Measurements from ENCODE around the gene PPP6R2. TPM values are rescaled to one million over a fixed set of nuclear protein-coding genes. Genes with fewer than 3 reads are reported as not detected.
A peak's percentile ranks its signal among the peaks of the same experiment; 100 is the strongest.

Gene PPP6R2
- total and polyA plus RNA-seq, 11 donors, result 29.6 to 68.1 (median 41.5) TPM

- peak overlapping the region in 3 of 12 donors; percentile 83 to 87 (median 85) for H3K27ac ChIP-seq
- peaks cover 0 to 18% (median 9%) of the 10 kb centered on the region in 9 donors for H3K27me3 ChIP-seq
- DNase-seq (no peak), ATAC-seq (no peak)
- H3K36me3 ChIP-seq, result no peaks in the 10 kb centered on the region
- peaks cover 0 to 42% (median 39%) of the 10 kb centered on the region in 12 donors for H3K4me1 ChIP-seq
- peak overlapping the region in 11 of 12 donors; percentile 41 to 93 (median 87) for H3K4me3 ChIP-seq
- H3K9me3 ChIP-seq, result no peaks in the 10 kb centered on the region
- intact Hi-C loops (cut with DNase I), result loop anchor here in 1 of 10 donors (2.0 kb wide), 1 partner anchor 31 kb away; the partner anchor contains the start of gene LMF2
- WGBS, 4 donors, result 89 to 96% (median 94%) methylated on average over 6 of the region's 6 CpGs
- no peak for TF ChIP-seq CTCF (IDR thresholded peaks at IDR 0.05)
- TF ChIP-seq POLR2A (IDR thresholded peaks at IDR 0.05), result no peak
Observed at GRCh38 chr22:50475652-50476002, 132.5 kb downstream of the PPP6R2 start.

- TF ChIP-seq CTCF (IDR thresholded peaks at IDR 0.05) (no peak), POLR2A (IDR thresholded peaks at IDR 0.05) (no peak)
- DNase-seq (no peak), ATAC-seq (no peak)
- intact Hi-C loops (cut with DNase I), result no loop called here
- Histone ChIP-seq H3K36me3 (no peaks in the 10 kb centered on the region), H3K4me3 (no peak overlapping the region), H3K27me3 (peaks cover 11 to 30% (median 20%) of the 10 kb centered on the region in 9 donors), H3K9me3 (no peaks in the 10 kb centered on the region), H3K4me1 (peaks cover 0 to 40% (median 29%) of the 10 kb centered on the region in 12 donors), H3K27ac (no peak overlapping the region)
- 71 to 85% (median 73%) methylated on average over 7 of the region's 7 CpGs for WGBS, 4 donors
Observed at GRCh38 chr22:50476868-50477267, 133.7 kb downstream of the PPP6R2 start.

- TF ChIP-seq CTCF (IDR thresholded peaks at IDR 0.05) (no peak), POLR2A (IDR thresholded peaks at IDR 0.05) (no peak)
- intact Hi-C loops (cut with DNase I), result no loop called here
- Histone ChIP-seq H3K4me3 (no peak overlapping the region), H3K9me3 (no peaks in the 10 kb centered on the region), H3K4me1 (peaks cover 0 to 36% (median 21%) of the 10 kb centered on the region in 12 donors), H3K27me3 (peaks cover 21 to 41% (median 30%) of the 10 kb centered on the region in 9 donors), H3K27ac (no peak overlapping the region), H3K36me3 (no peaks in the 10 kb centered on the region)
- no peak for ATAC-seq
- no peak for DNase-seq
- 84 to 93% (median 90%) methylated on average over 12 of the region's 12 CpGs for WGBS, 4 donors
Observed at GRCh38 chr22:50477923-50478322, 134.8 kb downstream of the PPP6R2 start.

- intact Hi-C loops (cut with DNase I), result no loop called here
- Histone ChIP-seq H3K36me3 (no peaks in the 10 kb centered on the region), H3K4me1 (peaks cover 0 to 23% (median 8%) of the 10 kb centered on the region in 12 donors), H3K4me3 (no peak overlapping the region), H3K27me3 (peaks cover 24 to 57% (median 34%) of the 10 kb centered on the region in 9 donors), H3K27ac (no peak overlapping the region), H3K9me3 (no peaks in the 10 kb centered on the region)
- 65 to 80% (median 76%) methylated on average over 10 to 11 of the region's 11 CpGs for WGBS, 4 donors
- no peak for ATAC-seq
- DNase-seq, result no peak
- no peak for TF ChIP-seq CTCF (IDR thresholded peaks at IDR 0.05)
- TF ChIP-seq POLR2A (IDR thresholded peaks at IDR 0.05), result no peak
Observed at GRCh38 chr22:50479721-50480120, 136.6 kb downstream of the PPP6R2 start.
